Activated T-cell treated with anti-CD3 and anti-CD28 coated beads, Interleukin-2, amount 50 U/mL, for 24 hours (primary cell): ENCODE results near the gene RPUSD2.
A peak's percentile ranks its signal among the peaks of the same experiment; 100 is the strongest.

ENCODE experiments used
- DNase-seq: peaks from one replicate; pipeline ENCODE4 v3.0.0-alpha.2; 2020
- H3K27ac Mint-ChIP-seq: 2 replicates; pipeline ENCODE4 v1.8.0; 2020; ENCODE audit warnings: mild to moderate bottlenecking, mixed read lengths
- H3K27me3 Mint-ChIP-seq: 2 replicates; pipeline ENCODE4 v1.8.0; 2020; ENCODE audit warnings: mixed read lengths
- H3K36me3 Mint-ChIP-seq: 2 replicates; pipeline ENCODE4 v1.8.0; 2020; ENCODE audit warnings: low read depth, mixed read lengths
- H3K4me1 Mint-ChIP-seq: 2 replicates; pipeline ENCODE4 v1.8.0; 2020; ENCODE audit warnings: low read depth, mixed read lengths
- H3K4me3 Mint-ChIP-seq: 2 replicates; pipeline ENCODE4 v1.8.0; 2020; ENCODE audit warnings: mild to moderate bottlenecking, moderate library complexity, mixed read lengths
- H3K9me3 Mint-ChIP-seq: 2 replicates; pipeline ENCODE4 v1.8.0; 2020; ENCODE audit warnings: mixed read lengths

RPUSD2 gene

DNA sequence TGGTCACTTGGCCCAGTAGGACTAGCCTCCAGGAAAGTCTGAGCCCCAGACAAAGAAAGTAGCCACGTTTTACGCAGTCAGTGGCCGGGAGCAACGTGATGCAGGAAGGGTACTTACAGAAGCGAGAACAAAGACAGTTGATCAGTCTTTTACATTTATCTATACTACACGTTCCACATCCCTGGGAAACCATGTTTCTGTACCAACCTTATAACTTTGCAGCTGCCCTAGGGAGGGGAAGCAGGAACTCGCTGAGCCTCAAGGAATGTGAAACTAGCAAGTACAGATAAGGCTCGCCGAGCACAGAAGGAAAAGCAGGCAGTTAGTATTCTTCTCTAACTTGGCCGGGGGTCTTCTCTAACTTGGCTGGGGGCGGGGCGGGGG, 21.6 kb downstream of the RPUSD2 start:
- Mint-ChIP-seq H3K9me3 (no peaks in the 10 kb centered on the region), H3K36me3 (peaks cover 10% of the 10 kb centered on the region), H3K4me3 (peak overlapping the region; percentile 78), H3K4me1 (peaks cover 26% of the 10 kb centered on the region), H3K27ac (no peak overlapping the region), H3K27me3 (peaks cover 12% of the 10 kb centered on the region)
- DNase-seq, result no peak

DNA sequence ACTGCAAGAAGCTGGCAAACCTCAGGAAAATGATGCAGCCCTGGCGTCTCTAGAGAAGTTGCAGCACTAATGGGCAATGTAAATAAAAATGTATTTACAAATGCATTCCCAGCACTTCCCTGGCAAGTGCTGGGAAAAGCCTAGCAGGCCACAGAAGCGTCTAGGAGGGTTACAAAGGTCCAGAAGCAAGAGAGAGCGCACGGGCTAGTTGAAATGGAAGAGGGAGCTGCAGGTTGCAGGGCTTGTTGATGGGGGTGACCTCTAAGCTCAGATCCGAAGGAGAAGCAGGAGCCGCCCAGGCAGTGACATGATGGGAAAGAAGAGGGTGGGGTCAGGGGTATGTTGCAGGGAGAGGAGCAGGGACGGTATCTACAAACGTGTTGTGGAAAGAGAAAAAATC, 22.3 kb downstream of the RPUSD2 start:
- Mint-ChIP-seq H3K36me3 (peaks cover 10% of the 10 kb centered on the region), H3K4me3 (no peak overlapping the region), H3K4me1 (peaks cover 28% of the 10 kb centered on the region), H3K27me3 (peaks cover 14% of the 10 kb centered on the region), H3K27ac (no peak overlapping the region), H3K9me3 (no peaks in the 10 kb centered on the region)
- no peak for DNase-seq

DNA sequence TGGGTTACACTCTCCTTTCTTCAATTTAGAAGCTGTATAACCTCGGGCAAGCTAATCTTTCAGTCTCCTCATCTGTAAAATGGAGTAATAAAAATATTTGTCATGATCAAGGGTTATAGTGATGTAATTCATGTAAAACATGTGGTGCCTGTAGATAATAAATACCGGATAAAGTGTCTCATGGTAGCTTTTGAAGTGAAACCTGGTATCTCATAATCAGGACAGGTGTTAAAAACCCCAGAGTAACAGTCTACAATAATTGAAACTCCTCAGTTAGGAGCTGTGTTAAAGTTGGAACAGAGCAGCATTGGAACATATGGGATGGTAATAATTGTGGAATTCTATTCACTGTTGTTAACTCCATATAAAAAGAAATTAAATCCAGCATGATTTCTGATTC, 24.1 kb downstream of the RPUSD2 start:
- H3K27me3 Mint-ChIP-seq, result peaks cover 11% of the 10 kb centered on the region

DNA sequence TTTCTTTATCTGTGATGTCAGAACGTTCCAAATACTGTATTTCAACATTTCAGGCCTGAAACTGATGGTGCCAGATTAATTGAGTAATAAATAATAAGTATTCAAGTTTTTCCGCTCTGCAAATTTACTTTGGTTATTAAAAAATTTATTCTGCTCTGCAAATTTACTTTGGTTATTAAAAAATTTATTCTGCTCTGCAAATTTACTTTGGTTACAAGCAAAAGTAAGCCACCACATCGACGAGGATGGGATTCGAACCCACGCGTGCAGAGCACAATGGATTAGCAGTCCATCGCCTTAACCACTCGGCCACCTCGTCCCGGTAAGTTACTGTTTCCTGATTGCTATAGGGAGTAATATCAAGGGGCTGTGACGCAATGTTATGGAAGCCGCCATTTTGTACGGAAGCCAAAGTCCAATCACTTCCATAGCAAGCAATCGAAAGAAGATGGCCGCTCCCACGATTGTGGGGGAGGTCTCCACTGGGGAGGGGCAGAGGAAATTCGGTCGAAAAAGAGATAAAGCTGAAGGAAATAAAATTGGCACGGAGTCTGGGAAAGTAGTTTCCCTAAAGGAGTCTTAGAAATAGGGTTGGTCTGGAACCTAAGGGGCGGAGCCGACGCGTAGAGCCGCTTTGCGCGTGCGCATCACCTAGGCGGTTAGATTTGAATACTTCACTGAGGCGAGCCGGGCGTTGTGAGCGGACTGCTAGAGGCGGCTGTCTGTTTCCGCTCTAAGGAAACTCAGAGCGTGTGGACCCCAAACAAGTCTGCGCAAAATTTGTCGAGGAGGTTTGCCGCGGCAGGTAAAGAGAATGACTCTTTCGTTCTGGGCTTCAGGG, 24.7 kb downstream of the RPUSD2 start, which contains the start of gene KNL1:
KNL1 (plus strand) TSS at position 662 of the 841 bp plus-strand sequence. CDS start 8,683 bp downstream, outside the sequence.
- DNase-seq, result peak; percentile 94
- Mint-ChIP-seq H3K36me3 (peaks cover 10% of the 10 kb centered on the region), H3K9me3 (no peaks in the 10 kb centered on the region), H3K27ac (peak within 1 kb of the TSS; percentile 97), H3K27me3 (peaks cover 10% of the 10 kb centered on the region), H3K4me1 (peaks cover 28% of the 10 kb centered on the region), H3K4me3 (peak within 1 kb of the TSS; percentile 85)

More for the DNA sequence above, 24.1 kb downstream of the RPUSD2 start:
- no peak for DNase-seq
- peaks cover 10% of the 10 kb centered on the region for H3K36me3 Mint-ChIP-seq
- peak overlapping the region; percentile 71 for H3K27ac Mint-ChIP-seq
- peaks cover 28% of the 10 kb centered on the region for H3K4me1 Mint-ChIP-seq
- H3K4me3 Mint-ChIP-seq, result peak overlapping the region; percentile 85
- H3K9me3 Mint-ChIP-seq, result no peaks in the 10 kb centered on the region

DNA sequence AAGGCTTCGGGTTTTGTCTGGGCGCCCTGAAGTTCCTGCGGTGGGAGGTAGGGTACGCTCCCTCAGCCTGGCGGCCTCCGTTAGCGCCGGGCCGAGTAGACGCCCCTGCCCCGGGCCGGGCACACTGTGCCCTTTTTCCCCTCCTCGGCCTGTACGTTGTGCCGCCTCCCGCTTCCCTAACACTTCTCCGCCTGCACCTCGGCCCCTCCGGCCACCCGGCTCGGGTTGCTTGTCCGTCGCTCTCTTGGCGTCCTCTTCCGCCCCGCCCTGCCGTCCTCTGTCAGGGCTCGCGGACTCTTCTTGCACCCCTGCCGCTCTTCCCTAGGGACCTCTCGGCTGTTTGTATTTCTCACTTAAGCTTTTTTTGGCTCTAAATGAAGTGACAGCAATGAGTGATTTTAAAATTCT, 25.3 kb downstream of the RPUSD2 start:
- H3K9me3 Mint-ChIP-seq, result no peaks in the 10 kb centered on the region
- H3K4me1 Mint-ChIP-seq, result peaks cover 27% of the 10 kb centered on the region
- peak overlapping the region; percentile 97 for H3K27ac Mint-ChIP-seq
- peaks cover 10% of the 10 kb centered on the region for H3K36me3 Mint-ChIP-seq
- H3K4me3 Mint-ChIP-seq, result peak overlapping the region; percentile 85
- no peak for DNase-seq
- H3K27me3 Mint-ChIP-seq, result peaks cover 7% of the 10 kb centered on the region

DNA sequence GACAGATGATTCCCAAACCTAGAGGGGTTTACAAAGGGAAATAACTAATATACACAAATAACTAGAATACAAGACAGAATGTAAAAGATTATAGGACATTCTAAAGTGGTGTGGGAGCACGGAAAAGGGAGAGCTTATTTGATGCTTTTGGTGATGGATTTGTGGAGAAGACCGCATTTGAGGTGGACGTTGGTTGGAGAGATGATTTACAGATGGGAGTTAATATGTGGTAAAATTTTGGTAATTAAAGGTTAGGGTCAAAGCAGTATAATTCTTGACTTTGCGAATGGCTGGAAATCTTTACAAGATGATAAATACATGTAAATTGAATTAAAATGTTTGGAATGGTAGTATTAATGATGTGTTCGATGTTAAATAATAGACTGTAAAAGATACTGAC, 26.1 kb downstream of the RPUSD2 start:
- H3K27ac Mint-ChIP-seq, result no peak overlapping the region
- H3K4me3 Mint-ChIP-seq, result peak overlapping the region; percentile 85
- H3K9me3 Mint-ChIP-seq, result no peaks in the 10 kb centered on the region
- peaks cover 7% of the 10 kb centered on the region for H3K27me3 Mint-ChIP-seq
- peaks cover 10% of the 10 kb centered on the region for H3K36me3 Mint-ChIP-seq
- H3K4me1 Mint-ChIP-seq, result peaks cover 22% of the 10 kb centered on the region
- no peak for DNase-seq

DNA sequence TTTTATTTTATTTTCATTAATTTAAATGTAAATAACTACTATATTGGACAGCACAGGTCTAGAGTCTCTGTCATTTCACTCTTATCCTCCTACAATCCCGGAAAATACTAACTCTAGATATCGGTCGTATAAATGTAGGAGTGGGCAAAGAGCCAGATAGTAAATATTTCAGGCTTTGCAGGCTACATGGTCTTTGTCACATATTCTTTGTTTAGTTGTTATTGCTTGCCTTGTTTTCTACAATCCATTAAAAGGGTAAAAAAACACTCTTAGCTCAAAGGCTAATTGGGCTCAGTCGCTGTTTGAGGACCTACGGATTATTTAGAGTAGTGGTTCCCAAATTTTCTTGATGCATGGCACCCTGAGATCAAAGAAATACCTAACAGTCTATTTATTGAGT, 26.7 kb downstream of the RPUSD2 start:
- no peak overlapping the region for H3K27ac Mint-ChIP-seq
- no peak for DNase-seq
- no peaks in the 10 kb centered on the region for H3K9me3 Mint-ChIP-seq
- peaks cover 10% of the 10 kb centered on the region for H3K36me3 Mint-ChIP-seq
- no peak overlapping the region for H3K4me3 Mint-ChIP-seq
- H3K4me1 Mint-ChIP-seq, result peaks cover 18% of the 10 kb centered on the region
- H3K27me3 Mint-ChIP-seq, result peaks cover 7% of the 10 kb centered on the region

DNA sequence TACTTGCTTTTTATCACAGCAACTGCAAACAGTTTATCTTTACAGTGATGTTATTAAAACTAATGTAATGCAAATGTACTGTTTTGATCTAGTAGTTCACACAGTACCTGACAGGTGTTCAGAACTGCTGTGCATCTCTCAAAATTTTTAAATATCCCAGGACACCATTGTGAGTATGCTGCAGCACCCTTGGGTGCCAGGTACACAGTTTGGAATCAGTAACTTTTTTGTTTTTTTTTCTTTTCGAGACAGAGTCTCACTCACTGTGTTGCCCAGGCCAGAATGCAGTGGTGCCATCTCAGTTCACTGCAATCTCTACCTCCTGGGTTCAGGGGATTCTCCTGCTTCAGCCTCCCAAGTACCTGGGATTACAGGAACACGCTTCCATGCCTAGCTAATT, 27.9 kb downstream of the RPUSD2 start:
- Mint-ChIP-seq H3K4me1 (peaks cover 18% of the 10 kb centered on the region), H3K9me3 (no peaks in the 10 kb centered on the region), H3K27ac (no peak overlapping the region), H3K27me3 (peaks cover 7% of the 10 kb centered on the region), H3K4me3 (no peak overlapping the region), H3K36me3 (peaks cover 10% of the 10 kb centered on the region)
- DNase-seq, result no peak

DNA sequence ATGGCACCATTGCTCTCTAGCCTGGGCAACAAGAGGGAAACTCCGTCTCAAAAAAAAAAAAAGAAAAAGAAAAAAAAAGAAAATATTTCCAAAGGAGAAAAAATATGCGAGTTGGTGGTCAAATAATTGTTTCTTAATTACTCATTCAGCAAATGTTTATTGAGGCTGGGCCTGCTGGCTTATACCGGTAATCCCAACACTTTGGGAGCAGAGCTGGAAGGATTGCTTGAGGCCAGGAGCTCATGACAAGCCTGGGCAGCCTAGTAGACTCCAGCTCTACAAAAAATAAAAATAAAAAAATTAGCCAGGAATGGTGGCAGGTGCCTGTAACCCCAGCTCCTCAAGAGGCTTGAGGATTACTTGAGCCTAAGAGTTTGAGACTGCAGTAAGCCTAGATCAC, 29.0 kb downstream of the RPUSD2 start:
- H3K9me3 Mint-ChIP-seq, result no peaks in the 10 kb centered on the region
- no peak for DNase-seq
- no peak overlapping the region for H3K4me3 Mint-ChIP-seq
- H3K27ac Mint-ChIP-seq, result no peak overlapping the region
- H3K4me1 Mint-ChIP-seq, result peaks cover 12% of the 10 kb centered on the region
- peaks cover 7% of the 10 kb centered on the region for H3K27me3 Mint-ChIP-seq
- peaks cover 10% of the 10 kb centered on the region for H3K36me3 Mint-ChIP-seq

DNA sequence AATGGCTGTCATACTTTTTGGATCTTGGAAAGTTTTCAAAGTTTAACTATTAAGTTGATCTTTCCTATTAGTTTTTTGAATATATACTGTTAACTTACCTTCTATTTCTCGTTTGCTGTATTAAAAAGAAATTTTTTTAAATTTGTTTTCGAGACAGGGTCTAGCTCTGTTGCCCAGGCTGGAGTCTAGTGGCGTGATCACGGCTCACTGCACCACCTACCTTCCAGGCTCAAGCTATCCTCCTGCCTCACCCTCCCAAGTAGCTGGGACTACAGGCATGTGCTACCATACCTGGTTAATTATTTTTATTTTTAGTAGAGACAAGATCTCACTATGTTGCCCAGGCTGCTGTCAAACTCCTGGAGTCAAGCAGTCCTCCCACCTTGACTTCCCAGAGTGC, 29.6 kb downstream of the RPUSD2 start:
- no peak overlapping the region for H3K4me3 Mint-ChIP-seq
- H3K36me3 Mint-ChIP-seq, result peaks cover 10% of the 10 kb centered on the region
- peaks cover 8% of the 10 kb centered on the region for H3K4me1 Mint-ChIP-seq
- H3K9me3 Mint-ChIP-seq, result no peaks in the 10 kb centered on the region
- no peak overlapping the region for H3K27ac Mint-ChIP-seq
- peaks cover 7% of the 10 kb centered on the region for H3K27me3 Mint-ChIP-seq
- DNase-seq, result no peak

DNA sequence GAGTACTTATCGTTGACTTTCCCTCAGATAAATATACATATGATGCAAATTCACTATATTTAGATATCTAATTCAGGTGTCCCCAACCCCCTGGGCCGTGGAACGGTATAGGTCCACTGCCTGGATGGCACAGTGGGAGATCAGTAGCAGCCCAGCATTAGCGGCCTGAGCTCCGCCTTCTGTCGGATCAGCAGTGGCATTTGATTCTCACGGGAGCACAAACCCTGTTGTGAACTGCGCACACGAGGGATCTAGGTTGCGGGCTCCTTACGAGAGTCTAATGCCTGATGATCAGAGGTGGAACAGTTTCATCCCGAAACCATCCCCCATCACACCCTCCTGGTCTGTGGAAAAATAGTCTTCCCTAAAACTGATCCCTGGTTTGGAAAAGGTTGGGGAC, 31.9 kb downstream of the RPUSD2 start:
- no peak for DNase-seq
- Mint-ChIP-seq H3K4me3 (no peak overlapping the region), H3K27me3 (peaks cover under 1% of the 10 kb centered on the region), H3K9me3 (no peaks in the 10 kb centered on the region), H3K27ac (no peak overlapping the region), H3K4me1 (no peaks in the 10 kb centered on the region), H3K36me3 (no peaks in the 10 kb centered on the region)

DNA sequence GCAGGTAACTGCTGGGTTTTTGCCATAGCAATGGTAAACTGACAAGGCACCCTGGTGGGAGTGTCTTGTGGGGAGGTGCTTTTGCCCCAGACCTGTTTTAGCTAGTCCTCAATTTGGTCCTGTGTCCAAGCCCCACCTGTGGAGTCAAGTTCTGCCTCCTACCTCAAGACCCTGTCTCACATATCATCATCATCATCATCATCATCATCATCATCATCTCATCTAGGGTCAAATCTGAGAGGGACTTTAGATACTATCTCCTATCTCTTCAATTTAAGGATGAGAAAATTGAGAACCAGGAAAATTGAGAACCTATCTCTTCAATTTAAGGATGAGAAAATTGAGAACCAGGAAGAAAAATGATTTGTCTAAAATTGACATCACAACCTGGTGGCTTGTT, 34.8 kb downstream of the RPUSD2 start:
- Mint-ChIP-seq H3K27me3 (no peaks in the 10 kb centered on the region), H3K27ac (no peak overlapping the region), H3K36me3 (peaks cover 12% of the 10 kb centered on the region), H3K9me3 (no peaks in the 10 kb centered on the region), H3K4me3 (no peak overlapping the region), H3K4me1 (no peaks in the 10 kb centered on the region)
- DNase-seq, result no peak

DNA sequence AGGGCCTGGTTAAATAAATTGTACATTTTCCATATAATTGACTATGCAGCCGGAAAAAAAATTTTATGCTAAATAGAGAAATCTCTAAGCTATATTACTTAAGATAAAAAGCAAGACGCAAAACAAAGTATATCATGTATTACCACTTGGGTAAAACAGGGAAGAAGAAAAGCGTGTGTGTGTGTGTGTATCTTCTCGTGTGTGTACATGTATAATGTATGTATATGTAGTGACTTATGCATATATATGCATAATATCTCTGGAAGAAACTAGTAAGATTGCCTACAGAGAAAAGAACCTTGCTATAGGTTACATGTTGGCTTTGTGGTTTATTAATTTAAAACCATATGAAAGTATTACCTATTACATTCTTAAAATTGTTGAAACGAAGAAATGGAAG, 44.0 kb downstream of the RPUSD2 start:
- Mint-ChIP-seq H3K4me3 (no peak overlapping the region), H3K9me3 (no peaks in the 10 kb centered on the region), H3K4me1 (no peaks in the 10 kb centered on the region)

DNA sequence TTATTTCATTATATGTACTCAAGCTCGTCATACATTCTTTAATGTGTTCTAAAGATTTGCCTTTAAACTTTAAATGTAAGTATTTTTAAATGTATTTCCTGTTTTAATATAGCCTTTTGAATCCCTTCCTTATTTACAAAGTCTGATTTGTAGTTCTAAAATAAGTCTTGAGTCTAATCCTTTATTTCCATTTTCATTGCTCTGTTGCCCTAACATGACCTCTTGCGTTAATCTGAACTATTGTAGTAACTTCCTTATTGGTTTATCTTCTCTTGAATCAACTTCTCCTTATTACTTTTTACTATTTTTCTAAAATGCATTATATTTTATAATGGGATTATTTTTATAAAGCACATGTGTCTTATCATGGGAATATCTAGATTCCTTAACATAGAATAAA, 48.9 kb downstream of the RPUSD2 start:
- no peak overlapping the region for H3K27ac Mint-ChIP-seq
- H3K9me3 Mint-ChIP-seq, result no peaks in the 10 kb centered on the region
- H3K36me3 Mint-ChIP-seq, result peaks cover 23% of the 10 kb centered on the region
- DNase-seq, result no peak
- no peaks in the 10 kb centered on the region for H3K4me1 Mint-ChIP-seq
- no peak overlapping the region for H3K4me3 Mint-ChIP-seq
- no peaks in the 10 kb centered on the region for H3K27me3 Mint-ChIP-seq

More for the DNA sequence above, 44.0 kb downstream of the RPUSD2 start:
- Mint-ChIP-seq H3K36me3 (peaks cover 13% of the 10 kb centered on the region), H3K27ac (no peak overlapping the region), H3K27me3 (no peaks in the 10 kb centered on the region)
- no peak for DNase-seq

DNA sequence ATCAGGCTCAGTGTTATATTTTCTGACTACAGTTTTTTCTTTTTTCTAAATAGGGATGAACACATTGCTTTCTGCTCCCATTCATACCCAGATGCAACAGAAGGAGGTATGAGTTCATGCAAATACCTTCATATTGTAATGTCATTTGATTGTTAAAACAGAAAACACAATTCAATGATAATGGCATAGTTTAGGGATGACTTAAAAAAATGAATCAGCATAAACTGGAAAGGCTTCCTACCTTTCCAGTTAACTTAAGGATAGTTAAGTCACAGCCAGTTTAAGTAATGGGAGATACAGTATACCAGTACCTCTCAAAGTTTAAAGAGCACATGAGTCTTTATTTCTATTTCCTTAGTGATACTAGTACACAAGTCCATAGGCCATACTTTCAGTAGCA, 49.8 kb downstream of the RPUSD2 start:
- H3K36me3 Mint-ChIP-seq, result peaks cover 23% of the 10 kb centered on the region
- H3K27me3 Mint-ChIP-seq, result no peaks in the 10 kb centered on the region
- H3K4me1 Mint-ChIP-seq, result no peaks in the 10 kb centered on the region
- no peak overlapping the region for H3K4me3 Mint-ChIP-seq
- no peak overlapping the region for H3K27ac Mint-ChIP-seq
- DNase-seq, result no peak
- H3K9me3 Mint-ChIP-seq, result no peaks in the 10 kb centered on the region
